GM18517 (cell line): ENCODE results near the gene DOCK10.

ENCODE experiments used
- ATAC-seq: cut with Tn5 transposase; IDR thresholded peaks from one replicate; pipeline ENCODE4 v1.9.1; 2021; ENCODE audit warnings: mild to moderate bottlenecking, moderate library complexity; ENCODE audit not compliant: unreplicated experiment

The DOCK10 gene

GRCh38 chr2:224885291-224885690, 157.0 kb downstream of the DOCK10 start:
- ATAC-seq: no peak

GRCh38 chr2:224884188-224884587, 158.1 kb downstream of the DOCK10 start:
- no peak for ATAC-seq

- ATAC-seq: no peak
These were observed 158.6 kb downstream of the DOCK10 start for GRCh38 chr2:224883700-224884099.

GRCh38 chr2:224883172-224883516, 159.1 kb downstream of the DOCK10 start:
- no peak for ATAC-seq

GRCh38 chr2:224882291-224883171, 159.7 kb downstream of the DOCK10 start:
- no peak for ATAC-seq

- no peak for ATAC-seq
These were observed 160.4 kb downstream of the DOCK10 start for GRCh38 chr2:224881846-224882245.

GRCh38 chr2:224876522-224876921, 165.7 kb downstream of the DOCK10 start:
- no peak for ATAC-seq

- ATAC-seq: no peak
These were observed 166.4 kb downstream of the DOCK10 start for GRCh38 chr2:224875841-224876240.

- ATAC-seq: no peak
These were observed 167.1 kb downstream of the DOCK10 start for GRCh38 chr2:224875153-224875552.

GRCh38 chr2:224871813-224872212, 170.5 kb downstream of the DOCK10 start:
- no peak for ATAC-seq

- no peak for ATAC-seq
These were observed 171.9 kb downstream of the DOCK10 start for GRCh38 chr2:224870341-224870740.

- ATAC-seq: no peak
These were observed 172.6 kb downstream of the DOCK10 start for GRCh38 chr2:224869601-224870233.

- ATAC-seq: no peak
These were observed 177.3 kb downstream of the DOCK10 start for GRCh38 chr2:224865016-224865415.

GRCh38 chr2:224861266-224861665, 181.0 kb downstream of the DOCK10 start:
- no peak for ATAC-seq

GRCh38 chr2:224860786-224861185, 181.5 kb downstream of the DOCK10 start:
- no peak for ATAC-seq

- no peak for ATAC-seq
These were observed 190.5 kb downstream of the DOCK10 start for GRCh38 chr2:224851811-224852210.

- ATAC-seq: no peak
These were observed 192.2 kb downstream of the DOCK10 start for GRCh38 chr2:224850081-224850480.

GRCh38 chr2:224849264-224849663, 193.0 kb downstream of the DOCK10 start:
- no peak for ATAC-seq

- ATAC-seq: no peak
These were observed 194.1 kb downstream of the DOCK10 start for GRCh38 chr2:224847961-224848850.

- ATAC-seq: no peak
These were observed 194.9 kb downstream of the DOCK10 start for GRCh38 chr2:224847381-224847780.

- ATAC-seq: no peak
These were observed 195.6 kb downstream of the DOCK10 start for GRCh38 chr2:224846686-224847085.
